Caco-2 (cell line): ENCODE data around the gene EMP1. TPM values are rescaled to one million over a fixed set of nuclear protein-coding genes. Genes with fewer than 3 reads are reported as not detected.

Experiments
- BruUV-seq: library from RNA; stranded (reverse); fragments of 400-500 nt; replicated peaks from 2 replicates; lab custom pipeline; 2021; lab: Mats Ljungman, UMichigan
- CTCF ChIA-PET: fragments of 300-600 bp; sonication (Branson Sonifier 250); formaldehyde crosslinking; loops from one replicate; lab custom pipeline; 2022; ENCODE audit warnings: antibody characterized with exemption; lab: Charles Lee
- POLR2A ChIA-PET: fragments of 300-600 bp; sonication (Branson Sonifier 250); formaldehyde crosslinking; loops from one replicate; lab custom pipeline; 2022; ENCODE audit warnings: antibody characterized with exemption; lab: Charles Lee
- DNase-seq, 2 experiments: peaks; one replicate each; pipeline versions ENCODE4 v3.0.0 to v3.0.0-alpha.2; 2020 to 2022
- H3K27me3 ChIP-seq: replicated peaks from 2 replicates; pipeline ENCODE4 v1.6.0; 2011; ENCODE audit warnings: low read length; ENCODE audit not compliant: control insufficient read depth, insufficient read depth
- H3K36me3 ChIP-seq: 2 replicates; pipeline ENCODE4 v1.5.1; 2011; ENCODE audit warnings: low read length; ENCODE audit not compliant: control insufficient read depth, insufficient read depth
- H3K4me1 ChIP-seq: fragments of 250-450 bp; sonication (Bioruptor Pico); 2 replicates; pipeline ENCODE4 v1.5.1; 2020; ENCODE audit warnings: mild to moderate bottlenecking
- H3K4me3 ChIP-seq: 2 replicates; pipeline ENCODE4 v1.5.1; 2011; ENCODE audit warnings: low read depth, mild to moderate bottlenecking, control low read depth, low read length
- H3K9me3 ChIP-seq: fragments of 250-450 bp; sonication (Bioruptor Pico); 2 replicates; pipeline ENCODE4 v1.5.1; 2020; ENCODE audit warnings: mild to moderate bottlenecking, moderate library complexity
- H3K27ac Mint-ChIP-seq: one replicate; pipeline ENCODE4 v1.8.0; 2022; ENCODE audit warnings: mixed read lengths; ENCODE audit not compliant: unreplicated experiment
- H3K27me3 Mint-ChIP-seq: one replicate; pipeline ENCODE4 v1.8.0; 2022; ENCODE audit warnings: mixed read lengths; ENCODE audit not compliant: insufficient read depth, unreplicated experiment
- H3K36me3 Mint-ChIP-seq: one replicate; pipeline ENCODE4 v1.8.0; 2022; ENCODE audit warnings: mild to moderate bottlenecking, mixed read lengths; ENCODE audit not compliant: insufficient read depth, unreplicated experiment
- H3K4me1 Mint-ChIP-seq: one replicate; pipeline ENCODE4 v1.8.0; 2022; ENCODE audit warnings: low read depth, mixed read lengths; ENCODE audit not compliant: unreplicated experiment
- H3K4me3 Mint-ChIP-seq: one replicate; pipeline ENCODE4 v1.8.0; 2022; ENCODE audit warnings: mild to moderate bottlenecking, moderate library complexity, mixed read lengths; ENCODE audit not compliant: unreplicated experiment
- H3K9me3 Mint-ChIP-seq: one replicate; pipeline ENCODE4 v1.8.0; 2022; ENCODE audit warnings: mixed read lengths; ENCODE audit not compliant: unreplicated experiment
- intact Hi-C: fragments of 100-400 bp; cut with micrococcal nuclease; formaldehyde crosslinking; loops from one replicate; pipeline ENCODE4 v1.10.0; 2022; ENCODE audit not compliant: unreplicated experiment
- total RNA-seq: library from RNA; stranded (reverse); gene quantifications from 2 replicates; pipeline ENCODE4 v1.2.3, GENCODE V29; 2022
- TF ChIP-seq, protein P1 (sequence below), 2 experiments: fragments of 200-600 bp in 1 of 2; IDR thresholded peaks; 1 replicate in 1 of 2; 2 replicates in 1 of 2; pipeline versions ENCODE4 v1.5.1 to v1.8.0; 2011 to 2022; ENCODE audit warnings: antibody characterized with exemption in 1 of 2, control low read depth in 1 of 2, inconsistent platforms in 1 of 2, low read depth in 1 of 2, low read length in 1 of 2, mild to moderate bottlenecking in 1 of 2, moderate library complexity in 1 of 2; ENCODE audit not compliant: insufficient read depth in 1 of 2, severe bottlenecking in 1 of 2, unreplicated experiment in 1 of 2

EMP1 gene
- total RNA-seq, 1 experiment from 2014 or later: 6.6 TPM

DNA sequence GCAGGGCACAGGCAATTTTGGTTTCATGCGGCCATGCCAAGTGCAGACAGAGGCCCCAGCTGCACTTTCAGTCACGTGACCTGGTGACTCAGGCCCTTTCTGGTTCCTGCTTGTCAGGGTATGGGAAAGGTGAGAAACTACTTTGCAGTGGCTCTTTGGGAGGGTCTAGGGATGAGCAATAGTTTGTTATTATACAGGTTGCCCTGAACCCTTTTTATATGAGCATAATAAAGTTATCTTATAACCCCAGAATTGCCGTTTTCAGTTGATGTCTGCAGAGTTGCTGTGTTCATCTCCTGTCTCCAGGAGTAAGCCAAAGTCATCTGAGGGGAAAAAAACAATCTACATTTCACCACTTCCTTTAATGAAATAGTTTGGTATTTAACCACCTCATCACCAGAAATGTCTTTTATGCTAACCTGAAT is 30.9 kb upstream of the EMP1 start:
- intact Hi-C loops: no loop called here
- H3K27me3 ChIP-seq: no peaks in the 10 kb centered on the region
- no peaks in the 10 kb centered on the region; the same call in 1 of the 2 replicates for H3K9me3 ChIP-seq
- no TSS peak for BruUV-seq
- H3K27ac Mint-ChIP-seq: no peak overlapping the region
- no peaks in the 10 kb centered on the region for H3K27me3 Mint-ChIP-seq
- TF ChIP-seq, protein P1, sequence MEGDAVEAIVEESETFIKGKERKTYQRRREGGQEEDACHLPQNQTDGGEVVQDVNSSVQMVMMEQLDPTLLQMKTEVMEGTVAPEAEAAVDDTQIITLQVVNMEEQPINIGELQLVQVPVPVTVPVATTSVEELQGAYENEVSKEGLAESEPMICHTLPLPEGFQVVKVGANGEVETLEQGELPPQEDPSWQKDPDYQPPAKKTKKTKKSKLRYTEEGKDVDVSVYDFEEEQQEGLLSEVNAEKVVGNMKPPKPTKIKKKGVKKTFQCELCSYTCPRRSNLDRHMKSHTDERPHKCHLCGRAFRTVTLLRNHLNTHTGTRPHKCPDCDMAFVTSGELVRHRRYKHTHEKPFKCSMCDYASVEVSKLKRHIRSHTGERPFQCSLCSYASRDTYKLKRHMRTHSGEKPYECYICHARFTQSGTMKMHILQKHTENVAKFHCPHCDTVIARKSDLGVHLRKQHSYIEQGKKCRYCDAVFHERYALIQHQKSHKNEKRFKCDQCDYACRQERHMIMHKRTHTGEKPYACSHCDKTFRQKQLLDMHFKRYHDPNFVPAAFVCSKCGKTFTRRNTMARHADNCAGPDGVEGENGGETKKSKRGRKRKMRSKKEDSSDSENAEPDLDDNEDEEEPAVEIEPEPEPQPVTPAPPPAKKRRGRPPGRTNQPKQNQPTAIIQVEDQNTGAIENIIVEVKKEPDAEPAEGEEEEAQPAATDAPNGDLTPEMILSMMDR (IDR thresholded peaks at IDR 0.05; ENCODE audit: insufficient read depth in 1 of 2, low read depth in 1 of 2, low read length in 1 of 2, severe bottlenecking in 1 of 2, unreplicated experiment in 1 of 2): no peak
- CTCF ChIA-PET: interaction anchor here (0.6 kb wide), 1 partner anchor 11 kb away, joined by 3 read pairs; no protein-coding TSS in a partner anchor
- peaks cover 8% of the 10 kb centered on the region for H3K4me1 ChIP-seq
- POLR2A ChIA-PET: no interaction called here
- peaks cover 13% of the 10 kb centered on the region for H3K4me1 Mint-ChIP-seq
- H3K9me3 Mint-ChIP-seq: no peaks in the 10 kb centered on the region
- no peaks in the 10 kb centered on the region for H3K36me3 Mint-ChIP-seq
- no peak for DNase-seq
- H3K36me3 ChIP-seq: no peaks in the 10 kb centered on the region
- no peak overlapping the region for H3K4me3 Mint-ChIP-seq
- no peak overlapping the region for H3K4me3 ChIP-seq

GRCh38 chr12:13167226-13167625 is 29.3 kb upstream of the EMP1 start:
- no peak overlapping the region for H3K4me3 ChIP-seq
- no peaks in the 10 kb centered on the region for H3K9me3 Mint-ChIP-seq
- H3K27me3 Mint-ChIP-seq: no peaks in the 10 kb centered on the region
- intact Hi-C loops: no loop called here
- peaks cover 28% of the 10 kb centered on the region for H3K4me1 Mint-ChIP-seq
- H3K4me3 Mint-ChIP-seq: no peak overlapping the region
- no peak overlapping the region for H3K27ac Mint-ChIP-seq
- no peaks in the 10 kb centered on the region; the same call in 1 of the 2 replicates for H3K9me3 ChIP-seq
- ChIA-PET POLR2A (no interaction called here), CTCF (no interaction called here)
- H3K36me3 Mint-ChIP-seq: no peaks in the 10 kb centered on the region
- no peaks in the 10 kb centered on the region for H3K27me3 ChIP-seq
- no TSS peak for BruUV-seq
- peaks cover 24% of the 10 kb centered on the region for H3K4me1 ChIP-seq
- TF ChIP-seq, protein P1 (IDR thresholded peaks at IDR 0.05; ENCODE audit: insufficient read depth in 1 of 2, low read depth in 1 of 2, low read length in 1 of 2, severe bottlenecking in 1 of 2, unreplicated experiment in 1 of 2): no peak
- DNase-seq: no peak
- no peaks in the 10 kb centered on the region for H3K36me3 ChIP-seq

DNA sequence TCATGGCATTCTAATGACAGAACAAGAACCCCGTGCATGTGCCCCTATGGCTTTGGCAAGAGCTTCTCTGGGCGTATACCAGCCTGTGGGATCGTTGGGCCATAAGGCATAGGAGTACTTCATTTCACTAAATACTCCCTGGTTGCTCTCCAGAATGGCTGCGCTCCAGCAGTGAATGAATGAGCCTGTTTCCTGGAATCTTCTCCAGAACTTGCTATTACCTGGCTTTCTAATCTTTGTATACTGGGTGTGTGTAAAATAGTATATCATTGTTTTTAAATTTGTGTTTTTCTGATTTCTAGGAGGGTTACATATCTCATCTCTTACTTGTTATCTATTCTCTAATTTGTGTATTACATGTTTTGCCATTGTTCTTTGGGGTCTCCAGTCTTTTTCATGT is 28.6 kb upstream of the EMP1 start:
- Histone ChIP-seq H3K9me3 (no peaks in the 10 kb centered on the region; the same call in 1 of the 2 replicates), H3K4me3 (no peak overlapping the region), H3K4me1 (peaks cover 31% of the 10 kb centered on the region), H3K36me3 (no peaks in the 10 kb centered on the region), H3K27me3 (no peaks in the 10 kb centered on the region)
- H3K27ac Mint-ChIP-seq: no peak overlapping the region
- no peaks in the 10 kb centered on the region for H3K27me3 Mint-ChIP-seq
- ChIA-PET POLR2A (no interaction called here), CTCF (no interaction called here)
- TF ChIP-seq, protein P1 (IDR thresholded peaks at IDR 0.05; ENCODE audit: insufficient read depth in 1 of 2, low read depth in 1 of 2, low read length in 1 of 2, severe bottlenecking in 1 of 2, unreplicated experiment in 1 of 2): no peak
- DNase-seq: no peak
- intact Hi-C loops: no loop called here
- H3K36me3 Mint-ChIP-seq: no peaks in the 10 kb centered on the region
- no peaks in the 10 kb centered on the region for H3K9me3 Mint-ChIP-seq
- BruUV-seq: no TSS peak
- H3K4me3 Mint-ChIP-seq: no peak overlapping the region
- H3K4me1 Mint-ChIP-seq: peaks cover 33% of the 10 kb centered on the region
